Measurements from ENCODE around the gene BATF.

Gene BATF

DNA sequence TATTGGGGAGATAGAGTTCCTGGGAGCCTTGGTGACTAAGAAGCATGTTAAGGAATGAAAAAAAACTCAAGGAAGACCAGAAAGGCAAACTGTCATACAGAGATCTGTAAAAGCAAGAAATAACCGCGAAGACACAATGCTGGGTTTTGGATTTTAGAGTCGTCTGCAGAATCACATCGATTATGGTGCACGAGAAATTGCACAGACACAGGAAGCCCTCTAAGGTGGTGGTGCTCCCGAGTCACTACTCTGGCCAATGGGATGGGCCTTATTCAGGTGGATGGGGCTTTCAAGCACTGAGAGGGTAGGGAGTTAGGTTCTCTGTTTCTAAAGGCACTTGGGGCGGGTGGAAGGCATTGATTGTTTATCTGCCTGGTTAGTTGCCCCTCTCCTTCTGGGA is 45.9 kb downstream of the BATF start:
- Histone ChIP-seq H3K27me3 (ENCODE audit: insufficient read depth, poor library complexity, severe bottlenecking) (no peaks in the 10 kb centered on the region), H3K9me3 (ENCODE audit: severe bottlenecking) (no peaks in the 10 kb centered on the region), H3K4me3 (ENCODE audit: severe bottlenecking) (no peak overlapping the region), H3K36me3 (ENCODE audit: low read depth) (no peaks in the 10 kb centered on the region), H3K27ac (ENCODE audit: poor library complexity, severe bottlenecking) (no peak overlapping the region), H3K4me1 (ENCODE audit: insufficient read depth, poor library complexity, severe bottlenecking) (no peaks in the 10 kb centered on the region)
- no peak for ATAC-seq (ENCODE audit: low read depth)
- no peak for DNase-seq (ENCODE audit: low spot score)
- TF ChIP-seq CTCF (IDR thresholded peaks at IDR 0.05; ENCODE audit: poor library complexity, severe bottlenecking): no peak

GRCh38 chr14:75568791-75569190 is 46.5 kb downstream of the BATF start:
- Histone ChIP-seq H3K27ac (ENCODE audit: poor library complexity, severe bottlenecking) (no peak overlapping the region), H3K4me1 (ENCODE audit: insufficient read depth, poor library complexity, severe bottlenecking) (no peaks in the 10 kb centered on the region), H3K27me3 (ENCODE audit: insufficient read depth, poor library complexity, severe bottlenecking) (no peaks in the 10 kb centered on the region), H3K36me3 (ENCODE audit: low read depth) (no peaks in the 10 kb centered on the region), H3K4me3 (ENCODE audit: severe bottlenecking) (no peak overlapping the region), H3K9me3 (ENCODE audit: severe bottlenecking) (no peaks in the 10 kb centered on the region)
- no peak for TF ChIP-seq CTCF (IDR thresholded peaks at IDR 0.05; ENCODE audit: poor library complexity, severe bottlenecking)
- no peak for DNase-seq (ENCODE audit: low spot score)
- ATAC-seq (ENCODE audit: low read depth): no peak

GRCh38 chr14:75570797-75571196 is 48.5 kb downstream of the BATF start:
- Histone ChIP-seq H3K4me3 (ENCODE audit: severe bottlenecking) (no peak overlapping the region), H3K27ac (ENCODE audit: poor library complexity, severe bottlenecking) (no peak overlapping the region), H3K36me3 (ENCODE audit: low read depth) (no peaks in the 10 kb centered on the region), H3K4me1 (ENCODE audit: insufficient read depth, poor library complexity, severe bottlenecking) (no peaks in the 10 kb centered on the region), H3K9me3 (ENCODE audit: severe bottlenecking) (no peaks in the 10 kb centered on the region), H3K27me3 (ENCODE audit: insufficient read depth, poor library complexity, severe bottlenecking) (no peaks in the 10 kb centered on the region)
- ATAC-seq (ENCODE audit: low read depth) (no peak), DNase-seq (ENCODE audit: low spot score) (no peak)
- TF ChIP-seq CTCF (IDR thresholded peaks at IDR 0.05; ENCODE audit: poor library complexity, severe bottlenecking): no peak

DNA sequence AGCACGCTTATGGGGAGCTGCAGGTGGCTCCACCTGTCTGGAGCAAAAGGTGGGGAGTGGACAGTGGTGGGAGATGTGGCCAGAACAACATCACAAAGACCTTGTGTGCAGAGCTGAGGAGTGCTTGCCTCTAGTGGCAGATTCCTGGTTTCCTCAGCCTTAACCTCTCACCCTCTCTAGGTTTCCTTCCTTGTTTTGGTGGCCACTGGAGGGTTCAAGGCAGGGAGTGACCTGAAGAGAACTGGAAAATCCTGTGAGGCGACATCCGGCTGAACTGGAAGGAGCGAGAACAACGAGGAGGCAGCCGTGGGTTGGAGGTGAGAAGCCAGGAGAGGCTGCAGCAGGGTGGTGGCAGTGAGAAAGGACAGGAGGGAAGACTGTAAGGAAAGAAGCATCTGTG is 49.8 kb downstream of the BATF start:
- TF ChIP-seq CTCF (IDR thresholded peaks at IDR 0.05; ENCODE audit: poor library complexity, severe bottlenecking): no peak
- no peaks in the 10 kb centered on the region for H3K4me1 ChIP-seq (ENCODE audit: insufficient read depth, poor library complexity, severe bottlenecking)
- DNase-seq (ENCODE audit: low spot score): no peak
- no peaks in the 10 kb centered on the region for H3K9me3 ChIP-seq (ENCODE audit: severe bottlenecking)
- H3K27me3 ChIP-seq (ENCODE audit: insufficient read depth, poor library complexity, severe bottlenecking): no peaks in the 10 kb centered on the region
- H3K27ac ChIP-seq (ENCODE audit: poor library complexity, severe bottlenecking): no peak overlapping the region
- no peak for ATAC-seq (ENCODE audit: low read depth)
- no peaks in the 10 kb centered on the region for H3K36me3 ChIP-seq (ENCODE audit: low read depth)
- no peak overlapping the region for H3K4me3 ChIP-seq (ENCODE audit: severe bottlenecking)

DNA sequence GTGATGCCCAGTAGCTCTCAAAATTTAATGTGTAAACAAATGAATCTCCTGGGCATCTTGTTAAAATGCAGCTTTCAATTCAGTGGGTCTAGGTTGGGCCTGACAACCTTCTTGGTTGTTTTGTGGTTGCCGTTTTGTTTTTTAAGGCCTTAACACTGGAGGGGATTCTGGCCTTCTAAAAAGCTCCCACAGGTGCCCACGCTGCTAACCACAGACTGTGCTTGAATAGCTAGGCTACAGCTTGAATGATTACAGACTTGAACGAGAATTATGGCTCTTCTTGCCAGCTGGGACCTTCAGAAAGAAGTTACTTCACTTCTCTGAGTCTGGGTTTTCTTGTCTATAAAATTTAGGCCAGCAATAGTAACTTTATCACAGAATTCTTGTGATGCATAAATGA is 54.8 kb downstream of the BATF start:
- TF ChIP-seq CTCF (IDR thresholded peaks at IDR 0.05; ENCODE audit: poor library complexity, severe bottlenecking): no peak
- H3K9me3 ChIP-seq (ENCODE audit: severe bottlenecking): no peaks in the 10 kb centered on the region
- H3K36me3 ChIP-seq (ENCODE audit: low read depth): no peaks in the 10 kb centered on the region
- no peaks in the 10 kb centered on the region for H3K4me1 ChIP-seq (ENCODE audit: insufficient read depth, poor library complexity, severe bottlenecking)
- H3K4me3 ChIP-seq (ENCODE audit: severe bottlenecking): no peak overlapping the region
- no peak overlapping the region for H3K27ac ChIP-seq (ENCODE audit: poor library complexity, severe bottlenecking)
- H3K27me3 ChIP-seq (ENCODE audit: insufficient read depth, poor library complexity, severe bottlenecking): no peaks in the 10 kb centered on the region
- no peak for ATAC-seq (ENCODE audit: low read depth)
- DNase-seq (ENCODE audit: low spot score): no peak

Measured in RWPE2 (cell line).